T-helper 2 cell (primary cell): ENCODE results near the gene LHFPL3.
A peak's percentile ranks its signal among the peaks of the same experiment; 100 is the strongest.
"Not testable (repeated sequence)": the region's sequence is repeated elsewhere in the genome, so short reads cannot be mapped to it uniquely, and the experiment has no call there.

ENCODE experiments used
- DNase-seq, 5 experiments: peaks; one replicate each; pipeline versions ENCODE4 v3.0.0 to v3.0.0-alpha.2; 2012 to 2022
- total RNA-seq, 2 donors: gene quantifications; one replicate each; lab custom pipeline; 2026; lab: John Stamatoyannopoulos, UW

The LHFPL3 gene
- total RNA-seq = 0 reads per million in 2 donors

DNA sequence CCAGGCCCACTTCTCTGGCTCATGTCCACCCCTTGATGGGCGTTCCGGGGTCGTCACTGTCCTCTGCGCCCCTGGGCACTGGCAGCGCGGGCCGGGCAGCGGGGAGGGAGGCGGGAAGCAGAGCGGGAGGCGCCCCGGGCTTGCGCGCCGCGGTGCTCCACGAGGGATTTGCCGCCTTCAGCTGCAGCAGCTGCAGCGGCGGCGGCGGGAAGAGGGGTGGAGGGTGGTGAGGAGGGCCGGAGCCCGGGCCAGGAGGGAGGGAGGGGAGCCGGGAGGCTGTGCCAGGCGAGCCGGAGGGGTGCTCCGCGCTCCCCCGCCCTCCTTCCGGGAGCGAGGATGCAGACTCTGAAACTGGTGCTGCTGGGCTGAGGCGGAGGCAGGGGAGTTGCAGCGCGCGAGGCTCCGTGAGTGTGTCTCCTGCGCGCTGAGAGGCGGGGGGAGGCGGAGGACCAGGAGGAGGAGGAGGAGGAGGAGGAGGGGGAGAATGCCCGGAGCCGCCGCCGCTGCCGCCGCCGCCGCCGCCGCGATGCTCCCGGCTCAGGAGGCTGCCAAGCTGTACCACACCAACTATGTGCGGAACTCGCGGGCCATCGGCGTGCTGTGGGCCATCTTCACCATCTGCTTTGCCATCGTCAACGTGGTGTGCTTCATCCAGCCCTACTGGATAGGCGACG is at the start of gene LHFPL3:
TSS of gene LHFPL3 (plus strand) at position 308 of the 674 bp plus-strand sequence.
- DNase-seq = peak in 1 of 5 experiments; percentile 6

DNA sequence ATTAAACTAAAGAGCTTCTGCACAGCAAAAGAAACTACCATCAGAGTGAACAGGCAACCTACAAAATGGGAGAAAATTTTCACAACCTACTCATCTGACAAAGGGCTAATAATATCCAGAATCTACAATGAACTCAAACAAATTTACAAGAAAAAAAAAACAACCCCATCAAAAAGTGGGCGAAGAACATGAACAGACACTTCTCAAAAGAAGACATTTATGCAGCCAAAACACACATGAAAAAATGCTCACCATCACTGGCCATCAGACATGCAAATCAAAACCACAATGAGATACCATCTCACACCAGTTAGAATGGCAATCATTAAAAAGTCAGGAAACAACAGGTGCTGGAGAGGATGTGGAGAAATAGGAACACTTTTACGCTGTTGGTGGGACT is 46.7 kb upstream of the LHFPL3 start:
- not testable (repeated sequence) for DNase-seq

DNA sequence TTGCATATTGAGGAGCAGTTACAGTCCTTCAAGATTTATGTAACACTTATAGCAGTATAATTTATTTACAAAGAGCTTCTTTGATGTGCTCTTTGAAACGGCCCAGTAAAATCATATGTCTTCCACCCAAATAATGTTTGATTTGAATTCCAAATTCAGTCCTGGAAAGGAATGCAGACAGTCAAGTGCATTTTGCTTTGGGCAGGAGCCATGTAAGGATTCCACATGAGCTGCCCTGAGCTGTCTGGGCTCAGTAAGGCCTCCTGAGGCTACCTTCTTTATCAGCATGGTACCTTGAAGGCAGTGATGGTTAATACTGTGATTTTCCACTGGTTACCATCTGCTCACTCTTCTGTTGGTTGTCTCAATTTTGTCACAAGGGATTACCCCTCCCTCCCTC is 41.6 kb upstream of the LHFPL3 start:
- no peak for DNase-seq

DNA sequence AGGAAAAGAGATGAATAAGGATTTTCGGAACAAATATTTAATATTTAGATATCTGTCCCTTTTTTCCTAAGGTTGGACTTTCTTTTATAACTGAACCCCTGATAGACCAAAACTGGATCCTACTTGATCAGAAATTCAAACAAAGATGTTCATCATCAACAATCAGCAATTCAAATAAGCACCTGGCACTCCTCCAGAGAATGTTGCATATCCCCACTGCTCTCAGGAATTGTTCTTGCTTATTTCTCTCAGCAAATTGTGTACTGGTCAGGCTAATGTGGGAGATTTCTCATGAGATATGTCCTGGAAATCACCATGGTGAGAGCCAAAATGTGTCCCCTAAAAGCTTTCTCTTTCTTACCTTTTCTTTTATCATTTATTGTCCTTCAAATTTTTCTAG is 40.3 kb upstream of the LHFPL3 start:
- DNase-seq = no peak

DNA sequence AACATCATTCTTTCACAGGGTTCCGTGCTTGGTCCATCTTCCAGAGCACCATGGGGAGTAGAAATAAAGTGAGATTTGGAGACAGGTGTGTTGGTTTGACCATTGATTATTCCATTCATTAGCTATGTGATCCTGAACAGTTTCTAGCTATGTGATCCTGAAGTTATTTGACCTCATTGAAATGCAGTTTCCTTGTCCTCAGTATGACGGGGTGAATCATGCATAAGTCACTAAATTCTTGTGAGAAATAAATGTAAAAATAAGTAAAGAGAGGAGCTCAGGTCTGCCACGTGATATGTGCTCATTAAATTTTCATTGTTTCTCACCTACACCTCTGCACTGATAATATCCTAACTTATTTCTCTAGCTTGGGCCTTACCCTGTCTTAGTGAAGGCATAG is 34.1 kb upstream of the LHFPL3 start:
- no peak for DNase-seq

DNA sequence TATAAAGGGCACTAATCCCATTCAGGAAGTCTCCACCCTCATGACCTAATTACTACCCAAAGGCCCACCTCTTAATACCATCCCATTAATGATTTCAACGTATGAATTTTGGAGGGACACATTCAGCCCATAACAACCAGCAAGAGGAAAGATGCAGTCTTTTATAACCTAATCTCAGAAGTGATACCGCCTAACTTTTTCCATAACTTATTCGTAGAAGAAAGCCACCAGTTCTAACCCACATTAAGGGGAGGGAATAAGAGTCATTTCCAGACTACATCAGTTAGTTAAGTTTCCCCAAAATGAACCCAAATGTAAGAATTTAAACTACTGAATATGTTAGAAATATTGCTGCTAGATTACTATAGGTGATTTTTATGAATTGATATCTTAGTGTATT is 32.1 kb upstream of the LHFPL3 start:
- DNase-seq = no peak

DNA sequence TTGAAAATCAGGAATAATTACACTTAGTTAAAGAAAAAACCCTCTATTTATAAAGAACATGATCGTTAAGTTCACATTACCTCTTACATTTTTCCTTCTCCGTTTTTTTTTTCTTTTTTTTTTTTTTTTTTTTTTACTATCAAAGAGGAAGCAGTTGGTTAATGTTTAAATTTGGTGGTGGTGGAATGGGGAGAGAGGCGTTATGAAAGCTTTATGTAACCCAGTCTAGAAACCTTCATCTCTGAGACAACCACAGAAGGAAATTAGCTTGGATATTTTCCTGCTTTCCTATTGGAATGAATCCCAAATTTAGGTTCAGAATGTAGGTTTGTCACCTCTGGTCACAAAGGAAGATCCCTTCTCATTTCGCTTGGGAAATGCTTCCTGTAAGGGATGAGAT is 31.5 kb upstream of the LHFPL3 start:
- no peak for DNase-seq

DNA sequence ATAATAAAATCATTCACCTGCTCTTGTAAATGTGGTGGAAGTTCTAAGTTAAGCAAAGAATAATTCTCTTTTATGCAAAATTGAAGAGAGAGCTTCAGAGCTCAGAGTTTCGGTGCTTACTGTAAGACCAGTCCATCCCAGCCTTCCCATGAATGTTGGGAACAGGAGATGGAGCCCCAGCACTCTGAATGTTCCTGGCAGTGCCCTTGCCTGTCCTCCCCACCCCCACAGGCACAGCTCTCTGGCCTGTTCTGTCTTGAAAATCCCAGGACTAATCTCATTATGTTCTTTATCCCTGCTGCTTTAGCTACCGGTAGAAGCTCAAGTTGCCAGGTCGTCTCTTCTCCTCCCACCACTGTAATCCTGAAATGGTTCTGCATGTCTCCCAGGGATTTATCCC is 29.1 kb upstream of the LHFPL3 start:
- no peak for DNase-seq

DNA sequence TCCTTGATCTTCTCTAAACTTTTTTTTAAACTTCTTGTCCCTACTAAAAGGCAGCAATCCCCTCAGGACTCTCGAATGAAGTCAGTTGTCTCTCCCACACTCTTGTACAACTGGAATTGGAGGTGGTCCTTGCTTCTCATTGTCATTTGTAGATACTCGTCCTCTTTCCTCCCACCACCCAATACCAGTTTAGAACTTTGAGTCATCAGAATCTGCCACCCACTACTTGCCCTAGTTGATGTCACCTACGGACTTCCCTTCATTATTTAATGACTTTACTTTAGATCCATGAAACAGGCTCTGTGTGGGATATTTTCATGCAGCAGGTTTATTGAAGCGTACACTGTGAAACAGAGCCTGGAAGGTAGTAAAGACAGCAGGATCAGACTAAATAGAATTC is 28.6 kb upstream of the LHFPL3 start:
- no peak for DNase-seq

DNA sequence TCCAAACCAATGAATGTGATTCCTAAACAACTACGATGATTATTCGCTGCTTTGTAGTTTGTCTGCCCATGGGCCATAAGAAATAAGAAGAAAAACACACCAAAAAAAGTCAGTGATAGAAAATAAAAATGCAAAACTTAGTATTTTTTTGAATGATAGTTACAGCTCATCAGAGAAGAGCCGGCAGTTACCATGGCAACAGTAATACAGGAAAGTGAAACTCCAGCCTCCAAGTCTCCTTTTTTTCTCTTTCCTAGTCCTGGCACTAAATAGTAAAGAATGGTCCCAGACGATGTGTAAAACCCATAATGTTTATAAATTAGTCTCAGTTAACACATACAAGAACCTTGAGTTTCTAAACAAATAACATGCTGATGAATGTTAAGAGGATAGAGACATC is 21.6 kb upstream of the LHFPL3 start:
- no peak for DNase-seq

- DNase-seq = no peak
These were observed 10.3 kb upstream of the LHFPL3 start for GRCh38 chr7:104317948-104318629.

DNA sequence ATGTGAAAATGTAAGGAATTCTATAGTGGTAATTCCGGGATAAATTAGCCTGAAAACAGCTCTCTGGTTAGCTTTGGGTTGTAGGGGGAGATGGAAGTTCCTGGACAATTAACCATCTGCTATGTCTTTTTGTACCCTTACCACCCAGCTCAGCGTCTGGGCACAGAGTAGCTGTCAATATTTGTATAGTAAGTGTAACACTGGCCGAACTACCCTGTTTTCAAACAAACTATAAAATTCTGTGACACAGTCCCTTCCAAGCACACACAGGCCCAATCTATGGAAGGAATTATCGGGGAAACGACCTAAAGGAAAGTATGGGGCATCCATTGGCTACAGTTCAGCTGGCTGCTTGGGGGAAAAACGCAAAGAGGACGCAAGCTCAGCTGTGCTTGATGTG is 869 bp upstream of the LHFPL3 start:
- DNase-seq = no peak

DNA sequence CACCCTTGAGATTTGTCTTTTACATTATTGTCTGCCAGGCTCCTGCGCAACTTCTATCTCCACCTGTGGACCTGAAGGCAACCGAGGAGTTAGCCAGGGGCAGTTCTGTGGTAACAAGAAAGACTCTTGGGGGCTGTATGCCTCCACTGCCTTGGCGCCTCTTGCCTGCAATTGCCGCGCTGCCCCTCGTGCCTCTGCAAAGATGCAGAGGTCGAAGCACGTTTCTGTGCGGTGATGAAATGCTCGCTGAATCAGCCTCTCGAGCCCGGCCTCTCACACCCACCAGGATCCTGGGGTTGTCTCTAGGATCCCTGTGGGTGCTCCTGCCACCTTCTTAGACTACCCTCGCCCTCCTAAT is 486 bp upstream of the LHFPL3 start:
- DNase-seq = no peak

- DNase-seq = no peak
These were observed 795 bp downstream of the LHFPL3 start for GRCh38 chr7:104328970-104329825.

- peak in 1 of 5 experiments; percentile 11 for DNase-seq
These were observed 13.1 kb downstream of the LHFPL3 start for GRCh38 chr7:104341546-104341945.

GRCh38 chr7:104352736-104353135 is 24.3 kb downstream of the LHFPL3 start:
- DNase-seq = no peak

GRCh38 chr7:104357166-104357565 is 28.8 kb downstream of the LHFPL3 start:
- no peak for DNase-seq

- no peak for DNase-seq
These were observed 30.2 kb downstream of the LHFPL3 start for GRCh38 chr7:104358446-104359132.

GRCh38 chr7:104362756-104363155 is 34.4 kb downstream of the LHFPL3 start:
- no peak for DNase-seq

GRCh38 chr7:104363355-104363754 is 35.0 kb downstream of the LHFPL3 start:
- DNase-seq = no peak

- peak in 1 of 5 experiments; percentile 22 for DNase-seq
These were observed 38.0 kb downstream of the LHFPL3 start for GRCh38 chr7:104366390-104366789.

GRCh38 chr7:104367926-104368325 is 39.5 kb downstream of the LHFPL3 start:
- peak in 1 of 5 experiments; percentile 85 for DNase-seq
